Measurements from ENCODE around the gene TEX44.

DNA sequence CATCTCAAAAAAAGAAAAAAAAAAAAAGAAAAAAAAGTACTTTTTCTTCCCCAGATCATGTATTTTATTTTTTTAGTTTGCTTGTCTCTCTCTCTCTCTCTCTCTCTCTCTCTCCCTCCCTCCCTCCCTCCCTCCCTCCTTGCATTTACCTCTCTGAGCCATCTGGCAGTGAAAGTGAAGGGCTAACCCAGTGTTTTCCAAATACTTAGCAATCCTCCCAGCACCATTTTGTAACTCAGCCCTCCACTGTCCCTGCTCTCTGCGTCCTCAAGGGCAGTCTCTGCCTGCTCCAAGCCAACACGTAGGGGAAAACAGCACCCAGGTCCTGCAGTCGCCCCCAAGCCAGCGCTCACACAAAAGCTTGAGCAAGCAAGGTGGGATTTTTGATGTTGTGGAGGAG, 19.6 kb upstream of the TEX44 start:
- TF ChIP-seq, protein P1, sequence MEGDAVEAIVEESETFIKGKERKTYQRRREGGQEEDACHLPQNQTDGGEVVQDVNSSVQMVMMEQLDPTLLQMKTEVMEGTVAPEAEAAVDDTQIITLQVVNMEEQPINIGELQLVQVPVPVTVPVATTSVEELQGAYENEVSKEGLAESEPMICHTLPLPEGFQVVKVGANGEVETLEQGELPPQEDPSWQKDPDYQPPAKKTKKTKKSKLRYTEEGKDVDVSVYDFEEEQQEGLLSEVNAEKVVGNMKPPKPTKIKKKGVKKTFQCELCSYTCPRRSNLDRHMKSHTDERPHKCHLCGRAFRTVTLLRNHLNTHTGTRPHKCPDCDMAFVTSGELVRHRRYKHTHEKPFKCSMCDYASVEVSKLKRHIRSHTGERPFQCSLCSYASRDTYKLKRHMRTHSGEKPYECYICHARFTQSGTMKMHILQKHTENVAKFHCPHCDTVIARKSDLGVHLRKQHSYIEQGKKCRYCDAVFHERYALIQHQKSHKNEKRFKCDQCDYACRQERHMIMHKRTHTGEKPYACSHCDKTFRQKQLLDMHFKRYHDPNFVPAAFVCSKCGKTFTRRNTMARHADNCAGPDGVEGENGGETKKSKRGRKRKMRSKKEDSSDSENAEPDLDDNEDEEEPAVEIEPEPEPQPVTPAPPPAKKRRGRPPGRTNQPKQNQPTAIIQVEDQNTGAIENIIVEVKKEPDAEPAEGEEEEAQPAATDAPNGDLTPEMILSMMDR (IDR thresholded peaks at IDR 0.05), result no peak
- no peak for TF ChIP-seq POLR2A (IDR thresholded peaks at IDR 0.05)
